Astrocyte (in vitro differentiated cells and primary cell): Measurements from ENCODE around the gene HOXC9.

Experiments
- EZH2 ChIP-seq: IDR thresholded peaks from 2 replicates; pipeline ENCODE4 v1.6.1; 2012; ENCODE audit warnings: mild to moderate bottlenecking, low read length, inconsistent platforms; ENCODE audit not compliant: insufficient read depth
- TF ChIP-seq, protein P1 (sequence below): IDR thresholded peaks from 2 replicates; pipeline ENCODE4 v1.5.1; 2011; ENCODE audit warnings: low read depth, mild to moderate bottlenecking, inconsistent platforms, low read length, moderate library complexity; ENCODE audit not compliant: insufficient read depth

DNA sequence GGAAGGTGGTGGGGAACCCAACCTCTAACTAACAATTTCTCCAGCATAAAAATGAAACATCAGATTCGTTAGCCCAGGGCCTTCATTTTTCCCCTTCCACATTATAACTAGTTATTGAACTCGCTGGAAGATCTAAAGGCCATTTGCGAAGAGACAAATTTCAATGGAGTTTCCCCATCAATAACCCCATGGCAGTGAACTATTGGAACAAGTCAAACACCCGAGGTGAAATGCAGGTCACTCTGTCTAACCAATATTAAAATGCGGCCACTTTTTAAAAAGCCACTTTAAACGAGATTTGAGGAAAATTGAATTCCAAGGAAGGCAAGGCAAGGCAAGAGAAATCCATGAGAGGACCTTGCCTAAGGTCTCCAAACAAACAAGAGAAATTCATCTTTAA, 49.1 kb downstream of the HOXC9 start:
- TF ChIP-seq, protein P1, sequence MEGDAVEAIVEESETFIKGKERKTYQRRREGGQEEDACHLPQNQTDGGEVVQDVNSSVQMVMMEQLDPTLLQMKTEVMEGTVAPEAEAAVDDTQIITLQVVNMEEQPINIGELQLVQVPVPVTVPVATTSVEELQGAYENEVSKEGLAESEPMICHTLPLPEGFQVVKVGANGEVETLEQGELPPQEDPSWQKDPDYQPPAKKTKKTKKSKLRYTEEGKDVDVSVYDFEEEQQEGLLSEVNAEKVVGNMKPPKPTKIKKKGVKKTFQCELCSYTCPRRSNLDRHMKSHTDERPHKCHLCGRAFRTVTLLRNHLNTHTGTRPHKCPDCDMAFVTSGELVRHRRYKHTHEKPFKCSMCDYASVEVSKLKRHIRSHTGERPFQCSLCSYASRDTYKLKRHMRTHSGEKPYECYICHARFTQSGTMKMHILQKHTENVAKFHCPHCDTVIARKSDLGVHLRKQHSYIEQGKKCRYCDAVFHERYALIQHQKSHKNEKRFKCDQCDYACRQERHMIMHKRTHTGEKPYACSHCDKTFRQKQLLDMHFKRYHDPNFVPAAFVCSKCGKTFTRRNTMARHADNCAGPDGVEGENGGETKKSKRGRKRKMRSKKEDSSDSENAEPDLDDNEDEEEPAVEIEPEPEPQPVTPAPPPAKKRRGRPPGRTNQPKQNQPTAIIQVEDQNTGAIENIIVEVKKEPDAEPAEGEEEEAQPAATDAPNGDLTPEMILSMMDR = no peak
- no peak for TF ChIP-seq EZH2
